GM21526 (cell line): ENCODE data around the gene PRR20G.

Experiments
- ATAC-seq: cut with Tn5 transposase; IDR thresholded peaks from one replicate; pipeline ENCODE4 v1.9.1; 2021; ENCODE audit warnings: moderate library complexity; ENCODE audit not compliant: unreplicated experiment, low FRiP score

Gene PRR20G

DNA sequence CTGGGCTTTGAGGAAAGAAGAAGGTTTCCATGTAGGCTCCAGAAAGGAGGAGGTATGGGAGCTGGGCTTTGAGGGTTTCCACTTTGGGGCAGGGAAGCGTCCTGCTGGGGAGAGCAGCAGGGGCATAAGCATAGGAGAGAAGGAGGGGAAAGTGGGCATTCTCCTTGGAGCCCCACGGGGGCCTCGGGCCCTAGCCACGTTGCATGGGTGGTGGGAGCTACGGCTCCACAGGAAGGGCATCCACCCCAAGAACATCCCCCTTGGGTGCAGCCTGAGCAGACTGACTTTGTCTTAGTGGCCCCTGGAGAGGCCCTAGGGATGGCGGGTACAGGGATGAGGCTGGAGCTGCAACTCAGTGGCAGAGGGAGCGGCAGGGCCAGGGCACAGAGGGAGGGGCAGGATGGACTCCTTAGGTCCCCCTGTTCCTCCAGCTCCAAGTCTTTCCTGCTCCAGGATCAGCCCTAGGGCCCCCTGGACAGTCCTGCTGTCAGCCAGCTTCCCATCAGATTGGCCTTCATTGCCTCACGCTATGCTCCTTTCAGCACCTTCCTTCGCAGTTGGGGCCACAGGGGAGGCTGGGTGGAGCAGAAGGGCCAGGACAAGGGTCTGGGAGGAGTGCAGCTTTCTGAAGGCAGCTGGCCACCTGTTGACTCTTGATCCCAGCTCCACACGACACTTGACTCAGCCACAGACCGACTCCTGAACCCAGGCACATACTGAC lies 22.9 kb downstream of the PRR20G start:
- ATAC-seq = no peak

DNA sequence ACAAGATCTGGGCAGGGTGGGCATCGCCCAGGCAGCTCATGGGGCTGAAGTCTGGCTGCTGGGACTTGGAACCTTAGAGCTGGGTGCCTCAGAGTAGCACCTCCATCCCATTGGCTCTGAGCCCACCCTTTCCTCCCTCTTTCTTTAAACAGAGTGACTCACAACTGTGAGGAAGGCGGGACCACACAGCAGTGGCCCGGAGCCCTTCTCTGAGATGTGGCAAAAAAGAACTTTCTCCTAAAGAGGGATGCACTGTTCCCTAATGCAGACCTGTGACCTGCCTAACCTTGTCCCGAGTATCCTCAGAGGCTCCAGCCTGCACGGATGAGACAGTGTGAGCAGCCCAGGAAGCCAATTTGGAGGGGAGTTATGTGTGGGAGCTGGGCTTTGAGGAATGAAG lies 23.6 kb downstream of the PRR20G start:
- no peak for ATAC-seq

DNA sequence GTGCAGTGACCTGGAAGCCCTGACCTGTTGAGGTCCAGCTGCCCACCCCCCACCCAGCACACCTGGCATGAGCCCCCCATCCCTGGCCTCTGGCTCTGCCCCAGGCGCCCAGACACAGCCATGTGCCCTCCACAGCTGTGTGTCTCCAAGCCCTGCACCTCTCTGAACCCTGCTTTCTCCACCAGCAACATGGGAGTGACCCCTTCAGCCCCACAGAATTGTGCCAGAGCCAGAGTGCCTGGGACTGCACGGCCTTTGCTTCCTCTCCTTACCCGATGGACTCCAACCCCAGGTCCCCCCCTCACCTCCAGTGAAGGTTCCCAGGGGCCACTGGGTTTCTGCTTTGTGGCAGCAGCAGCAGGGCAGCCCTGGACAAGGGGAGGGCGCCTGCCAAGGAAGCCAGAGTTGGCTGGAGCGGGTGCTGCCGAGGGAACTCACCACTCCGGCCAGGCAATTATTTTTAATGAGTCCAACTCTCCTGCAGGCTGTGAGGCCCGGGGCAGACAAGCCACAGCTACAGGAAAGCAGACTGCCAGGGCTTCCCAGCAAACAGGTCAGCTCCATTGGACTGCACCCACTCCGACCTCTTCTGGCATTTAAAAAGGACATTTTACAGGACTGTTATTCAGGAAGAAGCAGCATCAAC lies 24.1 kb downstream of the PRR20G start:
- no peak for ATAC-seq

DNA sequence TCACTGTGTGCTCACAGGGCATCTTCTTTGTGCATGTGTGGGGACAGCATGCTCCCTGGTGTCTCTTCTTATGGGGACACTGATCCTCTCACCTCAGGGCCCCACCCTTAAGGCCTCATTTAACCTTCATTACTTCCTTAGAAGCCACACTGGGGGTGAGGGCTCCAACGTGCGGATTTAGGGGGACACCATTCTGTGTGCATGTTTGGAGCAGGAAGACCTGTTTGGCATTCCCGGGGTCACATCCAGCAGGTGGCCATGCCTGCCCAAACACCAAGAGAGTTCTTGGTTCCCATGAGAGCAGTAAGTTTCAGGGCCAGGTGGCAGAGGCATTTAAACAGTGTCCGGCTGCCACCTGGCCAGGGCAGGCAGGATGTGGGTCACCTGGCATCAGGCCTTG lies 24.8 kb downstream of the PRR20G start:
- no peak for ATAC-seq

DNA sequence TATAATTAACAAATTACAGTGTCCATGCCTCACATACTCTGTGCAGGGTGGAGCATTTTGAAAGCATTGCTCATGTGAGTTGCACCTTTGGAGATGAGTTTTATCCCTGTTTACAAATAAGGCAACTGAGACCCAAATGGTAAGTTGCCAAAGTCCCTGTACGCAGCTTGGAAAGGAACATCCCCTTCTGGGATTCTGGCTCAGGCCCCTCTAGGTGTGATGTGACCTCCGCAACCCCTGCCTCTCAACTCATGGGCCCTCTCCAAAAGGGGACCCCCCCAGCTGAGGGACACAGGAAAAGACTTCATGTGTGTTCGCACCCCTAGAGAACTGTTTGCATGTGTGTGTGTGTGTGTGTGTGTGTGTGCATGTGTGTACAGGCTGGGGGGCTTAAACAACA lies 25.3 kb downstream of the PRR20G start:
- ATAC-seq = no peak

DNA sequence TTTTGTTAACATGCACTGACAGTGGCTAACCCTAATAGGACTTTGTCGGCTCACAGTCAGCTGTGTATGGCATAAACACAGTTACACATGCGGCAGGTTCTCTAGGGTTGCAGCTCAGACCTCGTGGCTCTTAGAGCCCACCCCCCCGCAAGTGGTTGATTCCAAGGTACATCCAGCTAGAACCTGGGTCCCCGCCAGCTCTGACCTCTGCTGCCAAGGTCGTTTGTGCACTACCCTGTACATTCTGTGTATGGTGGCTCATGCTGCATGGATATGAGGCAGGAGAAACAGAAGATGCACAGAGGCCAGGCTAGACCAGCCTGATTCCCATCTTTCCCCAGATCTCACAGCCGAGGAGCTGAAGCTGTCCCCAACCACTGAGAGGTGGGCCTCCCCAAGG lies 25.9 kb downstream of the PRR20G start:
- no peak for ATAC-seq

DNA sequence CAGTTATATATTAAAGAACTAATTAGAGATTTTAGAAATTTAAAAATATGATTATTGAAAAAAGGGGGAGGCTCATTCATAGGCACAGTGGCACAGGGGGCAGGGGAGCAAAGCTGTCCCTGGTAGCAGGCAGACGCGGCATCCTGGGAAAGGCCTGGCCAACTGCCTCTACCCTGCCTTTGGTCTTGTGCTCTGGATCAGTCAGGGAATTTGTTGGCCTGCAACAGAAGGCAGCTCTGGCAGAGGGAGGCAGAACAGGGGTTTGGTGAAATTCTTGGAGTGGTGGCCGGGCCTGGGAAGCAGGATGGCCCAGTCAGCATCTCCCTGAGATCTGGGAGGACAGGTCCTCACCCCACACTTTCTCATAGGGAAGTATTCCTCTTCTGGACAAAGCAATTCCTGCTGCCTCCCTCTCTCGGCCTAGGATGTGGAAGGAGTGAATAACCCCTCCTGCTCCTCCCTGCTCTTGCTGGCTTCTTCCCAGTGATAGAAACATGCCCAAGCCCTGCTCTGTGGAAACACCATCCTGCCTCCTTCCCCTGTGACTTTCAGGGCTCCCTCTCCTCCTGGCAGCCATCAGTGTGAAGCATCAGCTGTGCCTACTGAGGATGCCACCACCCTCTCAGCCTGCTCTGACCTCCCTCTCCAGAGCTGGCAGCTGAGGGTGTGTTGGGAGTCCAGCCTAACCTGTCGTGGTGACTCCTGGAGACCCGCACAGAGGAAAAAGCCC lies 26.9 kb downstream of the PRR20G start:
- no peak for ATAC-seq

DNA sequence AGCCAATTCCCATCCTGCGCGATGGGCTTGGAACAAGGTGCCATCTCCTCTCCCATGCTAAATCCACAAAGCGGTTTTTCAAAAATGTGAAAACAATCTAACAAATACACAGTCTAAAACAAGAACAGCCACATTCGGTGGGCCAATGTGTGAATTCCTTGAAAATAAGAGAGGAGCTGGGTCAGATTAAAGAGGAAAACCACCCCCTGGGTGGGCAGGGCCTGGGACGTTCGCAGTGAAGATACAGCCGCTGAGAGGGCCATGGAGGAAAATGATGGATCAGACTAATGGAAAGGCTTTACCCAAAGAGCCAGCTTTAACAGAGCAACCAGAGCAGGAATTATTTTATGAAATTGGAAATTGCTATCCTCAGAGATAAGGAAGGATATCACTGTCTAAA lies 27.4 kb downstream of the PRR20G start:
- no peak for ATAC-seq

DNA sequence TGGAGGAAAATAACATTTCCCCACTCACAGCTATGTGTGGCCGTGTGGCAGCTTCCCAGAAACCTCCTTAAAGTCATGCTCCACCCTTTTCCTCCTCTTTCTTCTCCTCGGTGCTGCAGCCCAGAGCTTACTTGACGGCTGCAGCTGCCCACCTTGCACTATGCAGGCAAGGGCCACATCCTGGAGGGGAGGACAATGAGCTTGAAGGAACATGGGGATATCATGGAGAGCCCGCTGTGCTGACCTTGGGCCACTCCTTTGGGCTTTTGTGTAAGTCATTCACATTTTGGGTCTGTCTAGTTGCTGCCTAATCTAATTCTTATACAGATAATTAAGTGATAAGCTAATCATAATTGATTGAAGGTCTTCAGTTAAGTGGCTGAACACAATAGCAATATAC lies 28.0 kb downstream of the PRR20G start:
- no peak for ATAC-seq

DNA sequence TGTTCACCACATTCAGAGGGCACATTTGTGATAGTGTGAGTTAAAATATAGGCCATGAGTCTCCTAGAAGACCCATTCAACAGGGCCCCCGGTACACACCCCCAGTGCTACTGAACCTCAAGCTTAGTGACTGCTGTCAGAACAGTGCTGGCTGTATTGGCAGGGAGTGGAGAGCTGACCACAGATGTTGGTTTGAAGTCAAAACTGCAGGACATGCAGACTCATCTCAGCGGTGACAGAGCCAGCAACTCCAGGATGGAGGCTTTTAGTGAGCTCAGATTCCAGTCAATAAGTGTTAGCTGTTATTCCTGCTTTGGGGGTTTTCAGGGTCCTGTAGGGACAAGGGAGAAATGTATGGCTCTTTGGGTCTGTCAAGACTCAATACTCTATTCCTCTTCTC lies 29.1 kb downstream of the PRR20G start:
- ATAC-seq = no peak

DNA sequence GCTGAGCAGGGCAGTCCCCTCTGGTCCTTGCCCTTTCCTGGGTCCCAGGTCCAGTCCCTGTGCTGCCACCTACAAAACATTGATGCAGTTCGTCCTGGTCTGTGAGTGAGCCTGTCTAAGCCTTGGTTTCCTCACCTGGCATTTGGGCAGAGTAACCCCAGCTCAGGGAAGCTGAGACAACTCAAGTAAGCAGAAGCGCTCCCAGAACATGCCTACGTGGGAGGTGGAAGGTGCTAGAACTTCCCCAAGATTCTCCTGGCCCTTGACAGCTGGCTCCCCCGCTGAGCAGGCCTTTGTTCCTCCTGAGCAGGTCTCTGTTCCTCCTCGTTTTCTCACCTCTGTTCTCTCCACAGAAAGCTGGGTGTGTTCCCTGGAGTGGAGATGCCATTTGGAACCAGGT lies 30.5 kb downstream of the PRR20G start:
- ATAC-seq = no peak

DNA sequence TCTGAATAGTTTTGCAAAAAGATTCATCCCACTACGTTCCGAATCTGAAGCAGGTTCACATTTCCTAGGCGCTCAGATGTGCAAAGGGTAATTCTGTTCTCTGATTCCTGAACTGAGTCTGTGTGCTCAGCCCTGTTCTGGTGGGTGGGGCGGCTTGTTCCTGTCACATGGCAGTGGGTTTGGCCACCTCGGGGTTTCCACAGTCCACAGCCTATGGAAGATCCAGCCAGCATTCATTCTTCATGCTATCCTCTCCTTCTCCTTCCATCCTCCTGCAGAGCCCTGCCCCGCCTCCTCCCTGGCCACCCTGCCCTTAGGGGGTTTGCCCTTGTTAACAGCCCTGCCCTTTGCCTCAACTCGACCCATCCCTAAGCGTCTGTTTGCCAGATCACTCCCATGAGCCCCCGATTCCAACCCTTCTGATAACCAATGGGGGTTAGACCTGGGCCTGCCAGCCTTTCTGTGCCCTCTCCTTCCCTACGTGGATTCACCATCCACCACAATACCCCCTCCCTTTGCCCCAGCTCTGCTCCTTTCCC lies 31.0 kb downstream of the PRR20G start:
- ATAC-seq = no peak

DNA sequence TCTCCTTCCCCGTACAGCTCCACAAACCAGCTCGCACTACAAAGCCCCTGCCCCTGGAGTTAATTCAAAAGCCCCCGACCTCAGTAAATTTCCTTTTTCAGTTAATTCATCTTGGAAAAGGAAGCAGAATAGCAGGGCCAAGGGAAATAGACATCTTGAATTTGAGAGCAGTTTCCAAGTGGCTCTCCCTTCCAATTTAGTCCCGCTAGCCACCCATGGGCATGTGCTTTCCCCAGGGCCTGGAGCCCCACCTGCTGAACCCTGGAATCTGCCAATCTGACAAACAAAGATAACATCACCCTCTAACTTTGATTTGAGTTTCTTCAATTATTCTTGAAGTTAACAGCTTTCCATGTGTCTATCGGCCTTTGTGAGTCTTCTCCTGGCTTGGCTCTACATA lies 31.7 kb downstream of the PRR20G start:
- no peak for ATAC-seq

DNA sequence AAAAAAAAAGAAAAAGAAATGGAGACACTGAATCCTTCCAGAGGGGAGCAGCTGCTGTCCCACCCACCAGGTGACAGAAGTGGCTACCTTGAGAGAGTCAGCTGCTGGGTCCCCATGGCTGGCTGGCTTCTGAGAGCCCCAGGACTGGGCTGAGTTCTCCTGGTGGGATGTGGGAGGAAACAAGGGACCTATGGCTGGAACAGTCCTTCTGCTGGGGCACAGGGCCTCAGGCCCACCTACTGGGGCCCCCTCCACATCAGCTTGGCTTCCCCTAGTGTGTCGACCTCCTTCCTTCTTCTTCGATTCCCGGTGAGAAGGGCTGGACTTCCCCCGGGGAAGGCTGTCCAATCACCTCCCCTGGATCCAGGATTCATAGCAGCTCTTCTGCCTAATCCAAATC lies 32.3 kb downstream of the PRR20G start:
- no peak for ATAC-seq

DNA sequence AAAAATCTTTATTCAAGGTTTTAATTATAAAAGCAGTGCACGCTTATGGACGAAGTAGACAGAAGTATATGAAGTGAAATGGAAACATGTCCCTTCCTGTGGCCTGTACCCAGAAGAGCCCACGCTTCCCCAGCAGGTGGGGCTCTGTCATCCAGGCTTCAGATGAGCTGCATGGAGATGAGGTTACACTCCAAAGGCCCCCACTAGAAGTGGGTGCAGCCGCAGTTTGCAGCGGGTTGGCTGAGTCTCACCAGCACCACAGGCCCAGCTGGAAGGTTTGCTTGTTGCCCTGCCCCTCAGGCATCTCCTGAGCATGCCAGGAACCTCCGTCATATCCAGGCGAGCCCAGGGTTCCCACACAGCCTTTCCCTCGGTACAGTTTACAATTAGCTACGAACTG lies 33.1 kb downstream of the PRR20G start:
- ATAC-seq = no peak

DNA sequence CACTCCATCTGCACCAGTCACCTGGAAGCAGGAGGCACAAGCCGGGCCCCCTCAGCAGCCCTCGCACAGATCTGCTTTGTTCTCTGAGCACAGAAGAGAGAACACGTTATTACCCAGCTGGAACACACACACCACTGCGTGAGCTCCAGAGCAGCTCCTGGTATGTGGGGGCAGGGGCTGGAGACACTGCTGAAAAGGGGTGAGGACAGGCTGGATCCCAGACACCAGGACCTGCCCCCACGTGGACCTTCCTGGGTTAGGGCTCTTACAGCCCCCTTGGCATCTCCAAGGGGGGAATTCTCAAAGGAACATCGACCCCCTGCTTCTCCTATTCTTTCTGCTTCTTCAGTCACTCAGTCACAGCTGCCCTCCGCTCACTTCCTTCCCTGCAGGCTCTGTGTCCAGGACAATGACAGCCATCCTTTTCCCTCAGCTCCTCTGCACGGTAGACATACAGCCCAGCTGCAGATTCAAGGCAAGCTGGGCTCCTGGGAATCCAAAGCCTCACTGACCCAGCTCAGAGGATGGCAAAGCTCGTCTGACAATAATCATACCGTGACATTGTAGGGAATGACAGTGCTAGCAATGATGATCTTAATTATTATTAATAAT lies 33.7 kb downstream of the PRR20G start:
- no peak for ATAC-seq

DNA sequence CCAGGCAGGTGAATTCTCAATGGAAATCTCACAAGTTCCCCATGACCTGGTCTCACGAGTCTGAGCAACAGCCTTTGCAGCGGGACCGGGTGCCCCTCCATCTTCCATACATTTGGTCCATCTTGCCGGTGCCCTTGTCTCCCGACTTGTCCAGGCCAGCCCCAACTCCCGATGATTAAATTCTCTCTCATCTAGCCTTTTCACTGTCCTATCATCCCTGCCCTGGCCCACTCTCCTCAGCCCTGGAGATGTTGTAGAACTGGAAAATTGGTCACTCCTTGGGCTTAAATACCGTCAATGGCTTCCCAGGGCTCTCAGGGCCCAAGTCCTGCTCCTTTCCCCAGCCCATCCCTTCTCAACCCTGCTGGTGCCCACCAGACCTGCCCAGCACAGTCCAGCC lies 34.4 kb downstream of the PRR20G start:
- no peak for ATAC-seq

DNA sequence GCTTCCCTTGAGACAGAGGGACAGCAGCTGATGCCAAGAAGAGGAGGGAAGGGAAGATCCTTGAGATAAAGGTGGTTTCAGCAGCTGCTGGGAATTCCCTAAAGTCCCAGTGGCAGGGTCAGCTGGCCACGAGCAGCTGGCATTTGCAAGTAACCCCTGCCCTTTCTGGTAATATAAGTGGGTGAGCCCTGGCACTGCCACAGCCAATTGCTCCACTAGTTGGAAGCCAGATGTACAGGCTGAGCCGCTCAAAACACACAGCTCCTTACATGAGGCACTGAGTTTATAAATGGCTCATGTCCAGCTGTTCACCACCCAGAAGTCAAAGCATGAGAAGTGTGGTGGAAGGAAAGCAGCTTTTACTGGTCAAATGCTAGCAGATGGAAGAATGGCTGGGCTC lies 35.4 kb downstream of the PRR20G start:
- ATAC-seq = no peak

DNA sequence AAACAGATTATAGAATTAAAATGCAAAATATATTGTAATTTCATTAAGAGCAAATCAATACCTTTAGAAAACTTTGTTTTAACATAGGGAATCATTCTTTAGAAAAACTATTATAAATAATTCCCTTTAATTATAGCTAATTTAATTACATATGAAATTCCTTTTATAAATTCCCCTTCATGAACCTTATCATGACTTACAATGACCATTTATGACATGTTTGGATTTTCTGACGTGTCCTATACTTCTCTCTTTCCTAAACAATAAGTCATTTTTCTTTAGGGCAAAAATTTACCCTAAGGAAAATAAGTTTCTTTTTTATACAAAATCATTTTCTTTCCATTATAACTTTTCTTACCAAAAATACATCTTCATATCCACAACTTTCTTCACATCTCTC lies 37.8 kb downstream of the PRR20G start:
- no peak for ATAC-seq

DNA sequence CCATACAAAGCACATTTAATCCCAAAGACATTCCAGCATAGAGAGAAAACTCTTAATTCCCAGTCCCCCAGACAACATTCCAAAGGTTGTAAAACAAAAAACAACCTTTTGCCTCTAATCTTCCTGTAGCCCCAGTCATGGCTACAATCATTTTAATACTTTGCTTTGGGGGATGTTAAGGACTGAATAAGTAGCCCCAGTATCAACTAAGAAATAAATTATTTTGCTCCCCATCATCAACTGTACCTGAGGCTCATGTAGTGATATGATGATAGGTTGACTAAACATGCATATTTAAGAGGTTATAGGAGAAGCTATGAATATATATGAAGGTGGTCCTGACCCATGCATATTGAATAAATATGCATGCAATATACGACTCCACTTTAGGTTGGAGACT lies 40.6 kb downstream of the PRR20G start:
- no peak for ATAC-seq

DNA sequence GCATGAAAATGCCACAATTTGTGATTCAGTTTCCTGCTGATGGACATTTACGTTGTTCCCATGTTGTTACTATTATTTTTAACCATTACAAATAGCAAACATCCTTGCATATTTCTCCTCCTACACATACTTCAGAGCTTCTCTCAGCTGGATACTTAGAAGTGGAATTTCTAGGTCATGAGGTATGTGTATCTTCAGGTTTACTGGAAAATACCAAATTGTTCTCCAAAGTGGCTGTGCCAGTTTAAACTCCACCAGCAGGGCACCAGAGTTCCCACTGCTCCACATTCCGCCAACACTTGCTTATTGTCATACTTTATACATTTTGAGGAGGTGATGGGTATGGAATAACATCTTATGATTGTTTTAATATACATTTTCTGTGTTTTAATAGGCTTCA lies 49.2 kb downstream of the PRR20G start:
- ATAC-seq = no peak
